Neural cell (in vitro differentiated cells): ENCODE measurements around the gene TIMMDC1. TPM values are rescaled to one million over a fixed set of nuclear protein-coding genes. Genes with fewer than 3 reads are reported as not detected.
"Not testable (repeated sequence)": the region's sequence is repeated elsewhere in the genome, so short reads cannot be mapped to it uniquely, and the experiment has no call there.

Source experiments
- H2AFZ ChIP-seq: fragments of 200-600, 300-800 bp; sonication (generic), shearing (Covaris generic); 2 replicates; pipeline ENCODE4 v1.6.0; 2014; ENCODE audit warnings: low read depth, mild to moderate bottlenecking, antibody characterized with exemption, low read length, moderate library complexity
- H3F3A ChIP-seq: fragments of 200-600 bp; shearing (Covaris generic); 2 replicates; pipeline ENCODE4 v1.6.1; 2016; ENCODE audit warnings: mild to moderate bottlenecking, moderate library complexity, mixed read lengths, antibody characterized with exemption, low read length; ENCODE audit not compliant: insufficient read depth, poor library complexity, severe bottlenecking
- H3K27ac ChIP-seq: fragments of 200-600, 300-800 bp; sonication (generic), shearing (Covaris generic); 2 replicates; pipeline ENCODE4 v1.5.1; 2014; ENCODE audit warnings: mild to moderate bottlenecking, low read length, moderate library complexity
- H3K27me3 ChIP-seq: fragments of 300-800, 200-600 bp; sonication (generic), shearing (Covaris generic); 2 replicates; pipeline ENCODE4 v1.6.0; 2014; ENCODE audit warnings: mild to moderate bottlenecking, low read depth, low read length, moderate library complexity; ENCODE audit not compliant: insufficient read depth
- H3K36me3 ChIP-seq: fragments of 300-800, 200-600 bp; sonication (generic), shearing (Covaris generic); 2 replicates; pipeline ENCODE4 v1.5.1; 2014; ENCODE audit warnings: mild to moderate bottlenecking, antibody characterized with exemption, low read length, moderate library complexity; ENCODE audit not compliant: insufficient read depth
- H3K4me2 ChIP-seq: fragments of 300-800, 200-600 bp; sonication (generic), shearing (Covaris generic); 2 replicates; pipeline ENCODE4 v1.6.0; 2014; ENCODE audit warnings: mild to moderate bottlenecking, low read length
- H3K4me3 ChIP-seq: fragments of 300-800, 200-600 bp; sonication (generic), shearing (Covaris generic); 2 replicates; pipeline ENCODE4 v1.5.1; 2014; ENCODE audit warnings: mild to moderate bottlenecking, low read length, moderate library complexity
- H3K79me2 ChIP-seq: fragments of 200-600 bp; shearing (Covaris generic); replicated peaks from 2 replicates; pipeline ENCODE4 v1.6.0; 2014; ENCODE audit warnings: mild to moderate bottlenecking, low read length, moderate library complexity; ENCODE audit not compliant: insufficient read depth
- H3K9ac ChIP-seq: fragments of 300-800, 200-600 bp; sonication (generic), shearing (Covaris generic); 2 replicates; pipeline ENCODE4 v1.6.1; 2016; ENCODE audit warnings: mild to moderate bottlenecking, low read length, mixed read lengths
- H3K9me2 ChIP-seq: fragments of 200-600 bp; shearing (Covaris generic); 2 replicates; pipeline ENCODE4 v1.6.1; 2016; ENCODE audit warnings: mild to moderate bottlenecking, low read length, mixed read lengths; ENCODE audit not compliant: insufficient read depth
- H3K9me3 ChIP-seq: fragments of 200-600, 300-800 bp; sonication (generic), shearing (Covaris generic); 2 replicates; pipeline ENCODE4 v1.6.1; 2016; ENCODE audit warnings: mild to moderate bottlenecking, mixed run types, low read length, moderate library complexity, mixed read lengths
- H4K20me1 ChIP-seq: fragments of 200-600 bp; shearing (Covaris generic); 2 replicates; pipeline ENCODE4 v1.6.1; 2016; ENCODE audit warnings: mild to moderate bottlenecking, mixed run types; ENCODE audit not compliant: insufficient read depth
- EP300 ChIP-seq: fragments of 450-650 bp; conservative IDR thresholded peaks from 2 replicates; pipeline ENCODE4 v1.6.1; 2014; ENCODE audit warnings: antibody characterized with exemption, mild to moderate bottlenecking, moderate library complexity; ENCODE audit not compliant: poor library complexity, severe bottlenecking
- EZH2 ChIP-seq: fragments of 200-600, 300-800 bp; shearing (Covaris generic), sonication (generic); IDR thresholded peaks from 2 replicates; pipeline ENCODE4 v1.6.1; 2014; ENCODE audit warnings: antibody characterized with exemption, low read length, borderline replicate concordance, mild to moderate bottlenecking; ENCODE audit not compliant: insufficient read depth, poor library complexity, severe bottlenecking
- MXI1 ChIP-seq: fragments of 450-650 bp; conservative IDR thresholded peaks from 2 replicates; pipeline ENCODE4 v1.6.1; 2014; ENCODE audit warnings: antibody characterized with exemption, mild to moderate bottlenecking; ENCODE audit not compliant: poor library complexity, severe bottlenecking
- POLR2AphosphoS5 ChIP-seq: IDR thresholded peaks from 2 replicates; pipeline ENCODE4 v1.6.1; 2012
- RAD21 ChIP-seq: fragments of 450-650 bp; conservative IDR thresholded peaks from 2 replicates; pipeline ENCODE4 v1.6.1; 2014; ENCODE audit warnings: antibody characterized with exemption, mild to moderate bottlenecking, moderate library complexity
- SMC3 ChIP-seq: fragments of 450-650 bp; conservative IDR thresholded peaks from 2 replicates; pipeline ENCODE4 v1.6.1; 2014; ENCODE audit warnings: antibody characterized with exemption, mild to moderate bottlenecking, moderate library complexity; ENCODE audit not compliant: poor library complexity
- TAF1 ChIP-seq: IDR thresholded peaks from 2 replicates; pipeline ENCODE4 v1.6.1; 2012; ENCODE audit warnings: low read depth
- polyA plus RNA-seq: library from polyadenylated mRNA; depleted of rRNA; stranded (reverse); fragments of >200 nt; gene quantifications from 2 replicates; pipeline ENCODE4 v1.2.3, GENCODE V29; 2014
- TF ChIP-seq, protein P1 (sequence below): IDR thresholded peaks from 2 replicates; pipeline ENCODE4 v1.6.1; 2012; ENCODE audit warnings: borderline replicate concordance
- TF ChIP-seq, protein P2 (sequence below): fragments of 450-650 bp; IDR thresholded peaks from 2 replicates; pipeline ENCODE4 v1.5.1; 2014; ENCODE audit warnings: antibody characterized with exemption, mild to moderate bottlenecking, moderate library complexity; ENCODE audit not compliant: poor library complexity, severe bottlenecking

Gene TIMMDC1
- polyA plus RNA-seq, 1 donor from 2014 or later = 110 TPM

DNA sequence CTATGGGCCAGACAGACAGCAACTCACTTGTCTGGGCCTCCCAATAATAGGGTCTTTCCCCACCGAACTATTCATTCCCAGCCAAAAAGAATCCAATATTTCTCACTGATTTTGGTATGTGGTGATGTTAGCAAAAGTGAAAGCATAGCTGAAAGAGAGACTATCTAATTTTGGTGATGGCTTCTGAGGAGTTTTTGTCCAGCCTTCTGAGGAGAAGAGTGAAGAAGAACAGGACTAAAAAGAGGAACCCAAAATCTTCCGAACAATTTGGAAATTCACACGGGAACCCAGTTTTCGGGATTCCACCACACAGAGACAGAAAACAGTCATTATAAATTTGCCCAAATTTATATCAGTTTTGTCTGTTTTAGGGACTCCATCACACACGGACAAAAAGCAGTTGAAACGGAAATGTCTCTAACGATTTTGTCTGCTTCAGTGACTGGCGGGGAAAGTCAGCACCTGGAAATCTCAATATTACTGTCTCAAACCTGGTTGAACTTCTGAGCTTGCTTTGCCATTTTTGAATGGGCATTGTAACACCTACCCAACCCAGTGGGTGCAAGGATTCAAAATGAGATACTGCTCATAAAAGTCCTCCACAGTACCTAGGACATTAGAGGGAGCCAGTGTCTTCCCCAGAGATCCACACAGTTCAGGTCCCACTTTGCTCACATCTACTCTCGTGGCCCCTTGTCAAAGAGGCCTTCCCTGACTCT is 52.0 kb downstream of the TIMMDC1 start:
- Histone ChIP-seq H3K9me2 (no peaks in the 10 kb centered on the region), H4K20me1 (no peaks in the 10 kb centered on the region), H3K79me2 (no peaks in the 10 kb centered on the region), H3K27ac (no peak overlapping the region), H3F3A (no peaks in the 10 kb centered on the region), H3K4me2 (no peak overlapping the region), H3K27me3 (no peaks in the 10 kb centered on the region), H3K9ac (no peak overlapping the region), H3K36me3 (no peaks in the 10 kb centered on the region), H3K9me3 (no peaks in the 10 kb centered on the region), H3K4me3 (no peak overlapping the region), H2AFZ (no peak overlapping the region)
- TF ChIP-seq, protein P1, sequence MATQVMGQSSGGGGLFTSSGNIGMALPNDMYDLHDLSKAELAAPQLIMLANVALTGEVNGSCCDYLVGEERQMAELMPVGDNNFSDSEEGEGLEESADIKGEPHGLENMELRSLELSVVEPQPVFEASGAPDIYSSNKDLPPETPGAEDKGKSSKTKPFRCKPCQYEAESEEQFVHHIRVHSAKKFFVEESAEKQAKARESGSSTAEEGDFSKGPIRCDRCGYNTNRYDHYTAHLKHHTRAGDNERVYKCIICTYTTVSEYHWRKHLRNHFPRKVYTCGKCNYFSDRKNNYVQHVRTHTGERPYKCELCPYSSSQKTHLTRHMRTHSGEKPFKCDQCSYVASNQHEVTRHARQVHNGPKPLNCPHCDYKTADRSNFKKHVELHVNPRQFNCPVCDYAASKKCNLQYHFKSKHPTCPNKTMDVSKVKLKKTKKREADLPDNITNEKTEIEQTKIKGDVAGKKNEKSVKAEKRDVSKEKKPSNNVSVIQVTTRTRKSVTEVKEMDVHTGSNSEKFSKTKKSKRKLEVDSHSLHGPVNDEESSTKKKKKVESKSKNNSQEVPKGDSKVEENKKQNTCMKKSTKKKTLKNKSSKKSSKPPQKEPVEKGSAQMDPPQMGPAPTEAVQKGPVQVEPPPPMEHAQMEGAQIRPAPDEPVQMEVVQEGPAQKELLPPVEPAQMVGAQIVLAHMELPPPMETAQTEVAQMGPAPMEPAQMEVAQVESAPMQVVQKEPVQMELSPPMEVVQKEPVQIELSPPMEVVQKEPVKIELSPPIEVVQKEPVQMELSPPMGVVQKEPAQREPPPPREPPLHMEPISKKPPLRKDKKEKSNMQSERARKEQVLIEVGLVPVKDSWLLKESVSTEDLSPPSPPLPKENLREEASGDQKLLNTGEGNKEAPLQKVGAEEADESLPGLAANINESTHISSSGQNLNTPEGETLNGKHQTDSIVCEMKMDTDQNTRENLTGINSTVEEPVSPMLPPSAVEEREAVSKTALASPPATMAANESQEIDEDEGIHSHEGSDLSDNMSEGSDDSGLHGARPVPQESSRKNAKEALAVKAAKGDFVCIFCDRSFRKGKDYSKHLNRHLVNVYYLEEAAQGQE = no peak
- no peak for TF ChIP-seq SMC3

DNA sequence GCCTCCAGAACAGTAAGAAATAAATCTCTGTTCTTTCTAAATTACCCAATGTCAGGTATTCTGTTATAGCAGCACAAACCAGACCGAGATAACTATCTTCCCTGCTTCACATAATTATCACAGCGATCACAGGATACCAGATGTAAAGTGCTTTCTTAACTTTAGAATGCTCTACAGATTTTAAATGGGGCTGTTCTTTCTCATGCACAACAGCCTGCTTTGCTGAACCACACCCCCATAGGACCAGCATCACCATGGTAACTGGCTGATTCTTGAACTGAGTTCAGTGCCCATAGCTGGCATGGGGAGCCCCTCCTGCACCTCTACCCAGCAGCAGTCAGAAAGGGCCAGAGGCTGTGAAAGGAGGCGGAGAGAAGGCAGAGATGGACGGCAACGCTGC is 53.3 kb downstream of the TIMMDC1 start:
- Histone ChIP-seq H3K36me3 (no peaks in the 10 kb centered on the region), H3F3A (no peaks in the 10 kb centered on the region), H3K27me3 (no peaks in the 10 kb centered on the region), H3K4me3 (no peak overlapping the region), H2AFZ (no peak overlapping the region), H3K9me2 (no peaks in the 10 kb centered on the region), H3K4me2 (no peak overlapping the region), H3K27ac (no peak overlapping the region), H3K9me3 (no peaks in the 10 kb centered on the region), H3K79me2 (no peaks in the 10 kb centered on the region), H4K20me1 (no peaks in the 10 kb centered on the region), H3K9ac (no peak overlapping the region)
- no peak for TF ChIP-seq TAF1
- TF ChIP-seq, protein P2, sequence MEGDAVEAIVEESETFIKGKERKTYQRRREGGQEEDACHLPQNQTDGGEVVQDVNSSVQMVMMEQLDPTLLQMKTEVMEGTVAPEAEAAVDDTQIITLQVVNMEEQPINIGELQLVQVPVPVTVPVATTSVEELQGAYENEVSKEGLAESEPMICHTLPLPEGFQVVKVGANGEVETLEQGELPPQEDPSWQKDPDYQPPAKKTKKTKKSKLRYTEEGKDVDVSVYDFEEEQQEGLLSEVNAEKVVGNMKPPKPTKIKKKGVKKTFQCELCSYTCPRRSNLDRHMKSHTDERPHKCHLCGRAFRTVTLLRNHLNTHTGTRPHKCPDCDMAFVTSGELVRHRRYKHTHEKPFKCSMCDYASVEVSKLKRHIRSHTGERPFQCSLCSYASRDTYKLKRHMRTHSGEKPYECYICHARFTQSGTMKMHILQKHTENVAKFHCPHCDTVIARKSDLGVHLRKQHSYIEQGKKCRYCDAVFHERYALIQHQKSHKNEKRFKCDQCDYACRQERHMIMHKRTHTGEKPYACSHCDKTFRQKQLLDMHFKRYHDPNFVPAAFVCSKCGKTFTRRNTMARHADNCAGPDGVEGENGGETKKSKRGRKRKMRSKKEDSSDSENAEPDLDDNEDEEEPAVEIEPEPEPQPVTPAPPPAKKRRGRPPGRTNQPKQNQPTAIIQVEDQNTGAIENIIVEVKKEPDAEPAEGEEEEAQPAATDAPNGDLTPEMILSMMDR = no peak
- TF ChIP-seq POLR2AphosphoS5 = no peak
- TF ChIP-seq EP300 = no peak
- TF ChIP-seq MXI1 = no peak
- TF ChIP-seq, protein P1 = no peak
- no peak for TF ChIP-seq RAD21
- no peak for TF ChIP-seq EZH2
- no peak for TF ChIP-seq SMC3

DNA sequence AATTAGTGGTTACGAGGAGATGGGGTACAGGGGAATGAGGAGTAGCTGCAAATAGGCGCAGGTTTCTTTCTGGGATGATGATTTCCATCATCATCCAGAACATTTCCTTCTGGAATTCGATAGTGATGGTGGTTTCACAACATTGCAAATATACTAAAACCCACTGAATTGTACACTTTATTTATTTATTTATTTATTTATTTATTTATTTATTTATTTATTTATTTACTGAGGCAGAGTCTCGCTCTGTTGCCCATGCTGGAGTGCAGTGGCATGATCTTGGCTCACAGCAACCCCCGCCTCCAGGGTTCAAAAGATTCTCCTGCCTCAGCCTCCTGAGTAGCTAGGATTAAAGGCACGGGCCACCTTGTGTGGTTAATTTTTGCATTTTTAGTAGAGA is 54.6 kb downstream of the TIMMDC1 start:
- H3F3A ChIP-seq, H3K4me3 ChIP-seq: not testable (repeated sequence)

More for the DNA sequence above, 54.6 kb downstream of the TIMMDC1 start:
- H3K79me2 ChIP-seq, H3K27me3 ChIP-seq, H3K27ac ChIP-seq, H3K36me3 ChIP-seq, H3K9me3 ChIP-seq, H2AFZ ChIP-seq, H3K9me2 ChIP-seq, H3K9ac ChIP-seq, H3K4me2 ChIP-seq, H4K20me1 ChIP-seq: not testable (repeated sequence)
